Activated CD4-positive, CD25-positive, alpha-beta regulatory T cell treated with anti-CD3 and anti-CD28 coated beads, Interleukin-2, amount 50 U/mL, for 24 hours (primary cell): Measurements from ENCODE around the gene UBE2D2.
"Not testable (repeated sequence)": the region's sequence is repeated elsewhere in the genome, so short reads cannot be mapped to it uniquely, and the experiment has no call there.

Experiments
- ATAC-seq, 2 donors: fragments of 150-1000 bp; cut with Tn5 transposase; one replicate each; pipeline ENCODE4 v1.10.0; 2021; ENCODE audit warnings: mild to moderate bottlenecking in 1 of 2, moderate library complexity in 1 of 2

UBE2D2 gene

GRCh38 chr5:139549162-139549894, 11.8 kb upstream of the UBE2D2 start:
- no peak for ATAC-seq

- not testable (repeated sequence) for ATAC-seq
These were observed 10.9 kb upstream of the UBE2D2 start for GRCh38 chr5:139550051-139550872.

GRCh38 chr5:139551191-139551889, 9.8 kb upstream of the UBE2D2 start:
- no peak for ATAC-seq

- no peak for ATAC-seq
These were observed 8.1 kb upstream of the UBE2D2 start for GRCh38 chr5:139552893-139553575.

GRCh38 chr5:139554264-139554663, 6.9 kb upstream of the UBE2D2 start:
- ATAC-seq, result no peak

- no peak for ATAC-seq
These were observed 3.3 kb upstream of the UBE2D2 start for GRCh38 chr5:139557811-139558210.

- peak; percentile 8 to 12 for ATAC-seq
These were observed 714 bp downstream of the UBE2D2 start for GRCh38 chr5:139561655-139562451.

GRCh38 chr5:139562847-139563246, 1.7 kb downstream of the UBE2D2 start:
- ATAC-seq, result no peak

GRCh38 chr5:139565411-139566305, 4.5 kb downstream of the UBE2D2 start:
- peak in 1 of 2 donors; percentile 10 for ATAC-seq

- ATAC-seq, result no peak
These were observed 5.5 kb downstream of the UBE2D2 start for GRCh38 chr5:139566611-139567010.

GRCh38 chr5:139569270-139569955, 8.3 kb downstream of the UBE2D2 start:
- ATAC-seq, result no peak

GRCh38 chr5:139571543-139571942, 10.4 kb downstream of the UBE2D2 start:
- ATAC-seq, result no peak

- ATAC-seq, result no peak
These were observed 10.8 kb downstream of the UBE2D2 start for GRCh38 chr5:139571966-139572365.

- ATAC-seq, result no peak
These were observed 13.6 kb downstream of the UBE2D2 start for GRCh38 chr5:139574641-139575312.

GRCh38 chr5:139575313-139575646, 14.1 kb downstream of the UBE2D2 start:
- ATAC-seq, result no peak

GRCh38 chr5:139575751-139576150, 14.6 kb downstream of the UBE2D2 start:
- peak; percentile 73 to 75 for ATAC-seq

- no peak for ATAC-seq
These were observed 16.7 kb downstream of the UBE2D2 start for GRCh38 chr5:139577689-139578290.

- no peak for ATAC-seq
These were observed 17.2 kb downstream of the UBE2D2 start for GRCh38 chr5:139578325-139578724.

GRCh38 chr5:139582181-139582580, 21.0 kb downstream of the UBE2D2 start:
- not testable (repeated sequence) for ATAC-seq
